ENCODE results near the gene LPAR2.

DNA sequence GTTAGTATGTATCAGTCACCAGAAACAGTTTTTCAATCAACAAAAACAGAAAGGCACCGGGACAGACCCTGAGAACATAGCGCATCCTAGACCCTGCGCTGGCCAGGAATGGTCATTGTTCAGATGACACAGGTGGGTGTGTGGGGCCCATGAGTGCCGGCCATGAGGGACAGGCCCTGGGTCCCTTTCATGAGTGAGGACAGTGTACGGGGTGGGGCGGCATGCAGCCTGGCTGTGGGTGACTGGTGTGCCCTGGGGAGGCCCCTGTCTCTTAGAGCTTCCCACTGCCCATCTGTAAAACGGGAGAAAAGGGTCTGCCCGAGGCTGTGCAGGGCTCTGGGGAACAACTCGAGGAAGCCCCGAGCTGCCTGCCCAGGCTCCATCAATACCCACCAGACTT lies 35.3 kb downstream of the LPAR2 start:
- TF ChIP-seq EZH2 (optimal IDR thresholded peaks at IDR 0.05; ENCODE audit: low read depth, low read length) (no peak), EZH2phosphoT487 (IDR thresholded peaks at IDR 0.05; ENCODE audit: low read length) (no peak)
- TF ChIP-seq, protein P1, sequence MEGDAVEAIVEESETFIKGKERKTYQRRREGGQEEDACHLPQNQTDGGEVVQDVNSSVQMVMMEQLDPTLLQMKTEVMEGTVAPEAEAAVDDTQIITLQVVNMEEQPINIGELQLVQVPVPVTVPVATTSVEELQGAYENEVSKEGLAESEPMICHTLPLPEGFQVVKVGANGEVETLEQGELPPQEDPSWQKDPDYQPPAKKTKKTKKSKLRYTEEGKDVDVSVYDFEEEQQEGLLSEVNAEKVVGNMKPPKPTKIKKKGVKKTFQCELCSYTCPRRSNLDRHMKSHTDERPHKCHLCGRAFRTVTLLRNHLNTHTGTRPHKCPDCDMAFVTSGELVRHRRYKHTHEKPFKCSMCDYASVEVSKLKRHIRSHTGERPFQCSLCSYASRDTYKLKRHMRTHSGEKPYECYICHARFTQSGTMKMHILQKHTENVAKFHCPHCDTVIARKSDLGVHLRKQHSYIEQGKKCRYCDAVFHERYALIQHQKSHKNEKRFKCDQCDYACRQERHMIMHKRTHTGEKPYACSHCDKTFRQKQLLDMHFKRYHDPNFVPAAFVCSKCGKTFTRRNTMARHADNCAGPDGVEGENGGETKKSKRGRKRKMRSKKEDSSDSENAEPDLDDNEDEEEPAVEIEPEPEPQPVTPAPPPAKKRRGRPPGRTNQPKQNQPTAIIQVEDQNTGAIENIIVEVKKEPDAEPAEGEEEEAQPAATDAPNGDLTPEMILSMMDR (IDR thresholded peaks at IDR 0.05; ENCODE audit: low read length), result no peak

Data from MM.1S (cell line).